PFSK-1 (cell line): ENCODE measurements around the gene AHR.

Experiments used
- POLR2AphosphoS5 ChIP-seq: IDR thresholded peaks from 2 replicates; pipeline ENCODE4 v1.6.1; 2012; ENCODE audit warnings: low read depth, mild to moderate bottlenecking, control low read depth, low read length, moderate library complexity
- TAF1 ChIP-seq: IDR thresholded peaks from 2 replicates; pipeline ENCODE4 v1.6.1; 2012; ENCODE audit warnings: low read length, control low read depth, borderline replicate concordance; ENCODE audit not compliant: insufficient read depth

DNA sequence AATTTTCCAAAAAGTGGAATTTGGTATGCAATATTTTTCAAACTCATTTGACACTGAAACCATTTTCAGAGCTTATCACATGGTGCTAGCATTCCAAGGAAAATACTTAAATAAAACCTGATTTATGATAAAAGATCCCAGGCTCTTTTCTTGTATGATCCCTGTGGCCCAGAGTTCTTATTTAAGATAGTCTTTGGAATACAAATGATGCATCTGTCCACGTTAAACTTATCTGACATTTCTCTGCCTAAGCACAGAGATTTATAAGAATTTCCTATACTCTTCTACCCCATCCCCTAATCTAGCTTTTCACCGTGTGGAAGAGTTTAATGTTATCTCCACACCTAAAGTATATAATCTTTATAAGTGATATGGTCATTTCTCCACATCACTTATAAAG is 66.2 kb downstream of the AHR start:
- TF ChIP-seq POLR2AphosphoS5: no peak
- no peak for TF ChIP-seq TAF1
